T-helper 2 cell (primary cell): ENCODE results near the gene RNF180.

Source experiments
- DNase-seq, 5 experiments: peaks; one replicate each; pipeline versions ENCODE4 v3.0.0 to v3.0.0-alpha.2; 2012 to 2022
- total RNA-seq, 2 donors: gene quantifications; one replicate each; lab custom pipeline; 2026; lab: John Stamatoyannopoulos, UW

The RNF180 gene, protein sequence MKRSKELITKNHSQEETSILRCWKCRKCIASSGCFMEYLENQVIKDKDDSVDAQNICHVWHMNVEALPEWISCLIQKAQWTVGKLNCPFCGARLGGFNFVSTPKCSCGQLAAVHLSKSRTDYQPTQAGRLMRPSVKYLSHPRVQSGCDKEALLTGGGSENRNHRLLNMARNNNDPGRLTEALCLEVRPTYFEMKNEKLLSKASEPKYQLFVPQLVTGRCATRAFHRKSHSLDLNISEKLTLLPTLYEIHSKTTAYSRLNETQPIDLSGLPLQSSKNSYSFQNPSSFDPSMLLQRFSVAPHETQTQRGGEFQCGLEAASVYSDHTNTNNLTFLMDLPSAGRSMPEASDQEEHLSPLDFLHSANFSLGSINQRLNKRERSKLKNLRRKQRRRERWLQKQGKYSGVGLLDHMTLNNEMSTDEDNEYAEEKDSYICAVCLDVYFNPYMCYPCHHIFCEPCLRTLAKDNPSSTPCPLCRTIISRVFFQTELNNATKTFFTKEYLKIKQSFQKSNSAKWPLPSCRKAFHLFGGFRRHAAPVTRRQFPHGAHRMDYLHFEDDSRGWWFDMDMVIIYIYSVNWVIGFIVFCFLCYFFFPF
- 0 to 0.07 reads per million in 2 donors for total RNA-seq

DNA sequence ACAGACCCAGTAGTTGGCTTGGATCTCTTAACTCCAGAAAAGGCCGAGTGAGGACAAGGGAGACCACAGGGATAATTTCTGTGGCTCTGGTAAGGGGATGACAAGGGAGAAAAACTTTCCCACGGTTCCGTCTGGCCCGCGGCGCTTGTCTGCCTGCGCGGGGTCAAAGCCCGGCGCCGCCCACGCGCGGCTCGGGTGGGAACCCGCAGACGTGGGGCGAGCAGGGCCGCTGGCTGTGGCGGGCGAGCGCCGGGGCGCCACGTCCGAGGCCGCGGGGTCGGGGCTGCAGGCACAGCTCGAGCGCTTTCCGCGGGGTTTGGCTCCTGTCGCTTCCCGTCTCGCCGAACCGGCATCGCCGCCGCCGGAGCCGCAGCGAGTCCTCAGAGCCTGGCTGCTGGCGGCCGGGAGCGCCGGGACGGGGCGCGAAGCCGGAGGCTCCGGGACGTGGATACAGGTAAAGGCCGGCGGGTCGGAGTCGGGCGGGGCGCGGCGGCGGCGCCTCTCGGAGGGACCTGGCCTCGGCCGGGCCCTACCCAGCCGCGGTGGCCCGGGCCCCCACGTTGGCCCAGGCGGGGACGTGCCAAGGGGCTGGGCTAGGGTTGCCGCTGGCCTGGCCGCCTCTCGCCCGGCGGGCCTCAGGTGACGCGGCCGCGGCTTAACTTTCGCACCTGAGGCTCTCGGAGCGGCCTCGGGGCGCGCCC, at the start of gene RNF180:
Gene RNF180, plus strand, starts transcription at position 344 of the 701 bp plus-strand sequence. CDS start 34,965 bp downstream, outside the sequence.
- DNase-seq, result peak in 1 of 5 experiments; percentile 3

DNA sequence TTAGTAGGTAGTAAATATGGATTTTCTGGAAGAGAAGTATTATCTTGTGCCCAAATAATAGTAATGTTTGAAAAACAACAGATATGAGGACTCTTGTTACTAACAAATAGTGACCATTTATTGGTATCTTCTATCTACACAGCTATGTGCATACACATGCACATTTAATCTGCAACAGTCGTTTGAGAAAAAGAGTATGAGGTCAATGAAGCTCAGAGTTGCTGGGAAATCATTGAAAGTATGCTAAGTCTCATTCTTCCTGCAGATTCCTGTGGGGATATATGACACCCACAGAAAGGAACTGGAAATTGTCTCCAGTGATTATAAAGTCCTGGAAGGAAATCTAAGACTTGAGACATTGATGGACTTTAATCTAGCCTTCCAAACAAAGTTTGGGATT, 40.1 kb upstream of the RNF180 start:
- no peak for DNase-seq

DNA sequence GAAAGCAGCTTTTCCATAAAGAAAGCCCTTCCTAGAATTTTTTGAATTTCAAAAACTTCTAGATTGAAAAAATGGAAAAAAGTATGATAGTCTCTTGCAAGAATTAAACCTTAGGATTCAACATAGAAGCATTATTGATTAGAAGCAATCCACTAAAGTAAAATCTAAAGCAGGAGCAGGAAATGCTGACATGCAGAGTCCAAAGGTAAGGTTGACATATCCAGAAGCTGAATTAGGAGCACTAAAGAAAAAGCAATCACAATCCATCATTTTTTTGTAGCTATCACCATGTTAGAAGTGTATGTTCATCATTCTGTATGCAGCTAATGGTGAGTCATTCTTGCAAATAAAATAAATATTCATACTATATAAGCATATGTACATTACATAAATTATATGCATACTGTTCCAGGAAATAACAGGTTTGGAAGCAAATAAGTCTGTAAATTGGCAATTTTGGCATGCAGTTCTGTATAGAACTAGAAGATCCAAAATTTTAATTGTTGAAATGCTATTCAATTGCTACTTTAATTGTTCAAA, 39.4 kb upstream of the RNF180 start:
- DNase-seq, result no peak

DNA sequence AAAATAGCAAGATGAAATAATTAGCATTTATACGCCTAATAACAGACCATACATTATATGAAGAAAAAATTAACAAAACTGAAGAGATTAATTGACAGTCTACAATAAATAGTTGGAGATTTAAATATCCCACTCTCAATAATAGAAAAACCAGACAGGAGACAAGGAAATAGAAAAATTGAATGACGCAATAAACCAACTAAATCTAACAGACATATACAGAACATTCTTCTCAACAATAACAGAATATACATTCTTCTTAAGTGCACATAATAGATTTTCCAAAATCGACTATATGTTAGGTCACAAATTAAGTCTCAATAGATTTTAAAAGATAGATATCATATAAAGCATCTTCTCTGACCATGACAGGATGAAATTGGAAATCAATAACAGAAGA, 25.6 kb upstream of the RNF180 start:
- no peak for DNase-seq

DNA sequence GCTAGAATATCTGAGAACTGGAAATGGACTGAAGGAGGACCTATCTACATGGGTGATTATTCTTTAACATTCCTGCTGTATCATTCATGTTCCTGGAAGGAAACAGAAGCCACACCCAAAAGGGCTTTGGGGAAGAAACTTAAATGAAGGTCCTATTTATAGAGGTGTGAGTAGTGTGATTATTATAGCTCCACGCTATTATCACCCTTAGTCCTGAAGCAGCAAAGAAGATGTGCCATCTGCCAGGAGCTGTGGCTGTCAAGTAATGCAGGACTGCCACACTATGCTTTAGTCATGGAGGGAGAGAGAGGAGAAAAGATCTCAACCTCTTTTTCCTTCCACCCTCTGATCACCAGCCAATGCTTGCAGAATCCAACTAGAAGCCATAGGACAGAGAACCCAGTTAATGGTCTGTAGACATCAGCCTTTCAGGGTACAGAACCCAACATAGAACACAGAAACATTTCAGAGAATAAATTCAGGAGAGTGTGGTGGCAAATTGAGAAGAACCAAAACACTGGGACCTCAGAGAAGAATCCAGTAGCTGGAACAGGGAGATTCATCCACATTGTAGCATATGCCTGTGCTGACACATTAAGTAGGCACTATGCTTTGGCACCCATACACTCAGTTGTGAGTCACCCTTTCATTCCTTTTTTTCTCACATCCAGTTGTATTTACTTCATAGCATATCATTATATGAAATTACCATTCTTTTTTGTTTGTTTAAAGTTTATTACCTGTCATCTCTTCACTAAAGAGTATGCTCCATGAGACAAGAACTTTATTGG, 21.0 kb upstream of the RNF180 start:
- no peak for DNase-seq

DNA sequence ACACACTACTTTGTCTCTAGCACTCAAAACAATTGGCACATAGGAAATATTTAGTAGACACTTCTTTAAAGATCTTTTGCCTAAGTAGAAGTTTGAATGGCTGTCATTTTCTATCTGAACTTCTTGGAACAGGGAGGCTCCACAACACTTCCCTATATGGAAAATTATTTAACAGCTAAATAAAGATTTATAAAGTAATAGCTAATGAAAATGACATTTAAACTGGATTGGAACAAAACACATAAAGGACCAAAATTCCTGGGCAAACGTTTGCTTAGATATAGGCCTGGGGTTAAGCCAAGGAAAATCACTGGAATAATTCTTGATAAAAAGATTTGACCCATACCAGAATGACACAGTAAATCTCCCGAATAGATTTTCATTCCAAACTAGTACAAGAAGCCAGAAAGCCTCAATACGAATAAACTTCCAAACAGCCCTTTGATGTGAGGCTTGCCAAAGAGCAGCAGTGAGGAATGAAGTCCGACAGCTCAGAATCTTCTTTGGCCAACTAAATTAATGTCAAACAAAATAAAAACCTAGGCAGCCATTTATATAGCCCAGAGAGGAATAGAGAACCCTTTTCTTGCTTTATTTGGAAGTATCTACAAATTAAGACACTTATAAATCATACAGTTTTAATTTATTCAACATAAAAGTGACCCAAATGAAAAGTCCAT, 20.3 kb upstream of the RNF180 start:
- no peak for DNase-seq

DNA sequence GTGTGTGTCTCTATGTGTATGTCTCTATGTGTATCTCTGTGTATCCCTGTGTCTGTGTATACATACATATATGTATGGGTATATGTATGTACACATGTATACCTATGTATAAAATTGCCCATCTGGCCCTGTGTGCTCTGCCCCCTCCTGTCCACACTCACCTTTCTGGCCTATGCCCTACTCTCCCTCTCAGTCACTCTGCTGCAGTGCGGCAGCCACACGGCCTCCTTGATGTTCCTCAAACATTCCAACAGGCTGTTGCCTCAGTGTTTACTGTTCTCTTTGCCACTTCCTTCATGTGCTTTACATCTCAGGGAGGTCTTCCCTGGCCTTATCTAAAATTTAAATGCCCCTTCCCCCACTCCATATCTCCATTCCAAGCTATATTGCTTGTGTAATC, 18.3 kb upstream of the RNF180 start:
- DNase-seq, result no peak

DNA sequence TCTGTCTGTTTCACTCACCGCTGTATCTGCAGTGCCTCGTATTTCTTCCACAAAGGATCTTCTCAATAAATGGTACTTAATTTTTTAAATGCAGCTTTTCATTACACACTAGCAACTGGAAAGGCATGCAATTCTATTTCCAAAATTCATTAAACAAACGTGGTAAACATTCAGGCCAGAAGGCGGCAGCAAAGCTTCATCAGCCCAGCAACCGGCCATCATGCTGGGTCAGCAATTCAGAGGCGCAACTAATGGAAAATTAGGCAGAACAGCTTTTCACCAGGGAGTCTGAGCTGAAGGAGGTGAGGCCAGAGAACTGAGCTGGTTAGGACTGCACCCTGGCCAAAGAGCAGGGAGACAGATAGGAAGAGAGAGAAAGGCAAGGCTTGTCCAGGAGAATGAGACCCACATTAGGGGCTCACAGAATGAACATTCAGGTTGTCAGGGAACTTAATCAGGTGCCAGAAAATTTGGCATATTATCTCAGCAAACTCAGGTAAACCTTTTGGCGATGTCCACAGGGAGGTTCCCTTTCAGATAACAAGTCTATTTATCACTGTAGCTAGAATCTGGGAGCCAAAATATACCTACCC, 17.7 kb upstream of the RNF180 start:
- no peak for DNase-seq

DNA sequence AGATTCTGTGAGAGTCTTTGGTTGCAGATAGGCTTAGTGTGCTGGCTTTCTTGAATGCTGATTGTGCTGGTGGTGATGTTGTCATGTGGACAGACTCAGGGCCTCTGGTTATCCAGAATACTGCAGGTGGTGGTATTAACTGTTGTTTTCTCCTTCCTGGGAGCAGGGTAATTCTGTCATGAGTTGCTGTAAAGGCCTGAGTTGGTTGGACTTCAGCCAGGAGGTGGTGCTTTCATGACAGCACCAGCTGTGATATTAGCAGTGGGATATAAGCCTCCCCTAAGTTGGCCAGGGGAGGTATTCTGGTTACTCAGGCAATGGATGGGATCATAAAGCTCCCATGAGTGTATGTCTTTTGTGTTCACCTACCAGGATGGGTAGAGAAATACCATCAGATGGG, 16.4 kb upstream of the RNF180 start:
- no peak for DNase-seq

DNA sequence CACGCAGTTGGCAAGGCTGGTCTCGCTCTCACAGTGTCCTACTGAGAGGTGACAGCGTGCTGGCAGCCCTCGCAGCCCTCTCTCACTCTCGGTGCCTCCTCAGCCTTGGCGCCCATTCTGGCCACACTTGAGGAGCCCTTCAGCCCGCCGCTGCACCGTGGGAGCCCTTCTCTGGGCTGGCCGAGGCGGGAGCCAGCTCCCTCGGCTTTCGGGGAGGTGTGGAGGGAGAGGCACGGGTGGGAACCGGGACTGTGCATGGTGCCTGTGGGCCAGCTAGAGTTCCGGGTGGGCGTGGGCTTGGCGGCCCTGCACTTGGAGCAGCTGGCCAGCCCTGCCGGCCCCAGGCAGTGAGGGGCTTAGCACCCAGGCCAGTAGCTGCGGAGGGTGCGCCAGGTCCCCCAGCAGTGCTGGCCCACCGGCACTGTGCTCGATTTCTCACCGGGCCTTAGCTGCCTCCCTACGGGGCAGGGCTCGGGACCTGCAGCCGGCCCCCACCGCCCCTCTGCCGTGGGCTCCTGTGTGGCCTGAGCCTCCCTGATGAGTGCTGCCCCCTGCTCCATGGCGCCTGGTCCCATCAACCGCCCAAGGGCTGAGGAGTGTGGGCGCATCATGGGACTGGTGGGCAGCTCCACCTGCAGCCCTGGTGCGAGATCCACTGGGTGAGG, 15.7 kb upstream of the RNF180 start:
- DNase-seq, result no peak

DNA sequence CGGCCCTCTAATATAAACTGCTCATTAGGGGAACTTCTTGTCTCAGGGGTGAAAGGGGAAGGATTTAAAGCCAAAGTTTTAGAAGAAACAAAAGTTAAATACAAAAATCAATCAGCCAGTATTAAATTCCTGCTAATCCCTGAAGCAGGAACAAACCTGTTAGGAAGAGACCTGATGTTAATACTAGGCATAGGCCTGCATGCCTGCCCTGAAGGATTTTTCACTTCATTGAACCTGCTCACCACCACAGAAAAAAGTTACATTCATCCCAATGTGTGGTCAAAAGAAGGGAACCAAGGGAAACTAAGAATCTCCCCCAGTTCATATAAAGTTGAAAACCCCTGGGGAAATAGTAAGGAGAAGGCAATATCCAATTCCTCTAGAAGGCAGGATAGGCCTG, 9.4 kb upstream of the RNF180 start:
- DNase-seq, result no peak

DNA sequence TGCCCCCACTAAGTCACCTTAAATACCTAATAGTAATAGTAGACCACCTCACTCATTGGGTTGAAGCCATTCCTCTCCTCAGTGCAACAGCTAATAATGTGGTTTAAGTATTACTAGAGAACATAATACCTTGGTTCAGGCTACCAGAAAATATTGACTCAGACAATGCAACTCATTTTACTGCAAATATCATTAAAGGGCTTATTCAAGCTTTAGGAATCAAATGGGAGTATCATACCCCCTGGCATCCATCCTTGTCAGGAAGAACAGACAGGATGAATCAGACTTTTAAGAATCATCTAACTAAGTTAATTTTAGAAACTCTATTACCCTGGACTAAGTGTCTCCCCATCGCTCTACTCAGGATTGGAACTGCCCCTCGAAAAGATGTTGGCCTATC, 6.8 kb upstream of the RNF180 start:
- DNase-seq, result no peak

DNA sequence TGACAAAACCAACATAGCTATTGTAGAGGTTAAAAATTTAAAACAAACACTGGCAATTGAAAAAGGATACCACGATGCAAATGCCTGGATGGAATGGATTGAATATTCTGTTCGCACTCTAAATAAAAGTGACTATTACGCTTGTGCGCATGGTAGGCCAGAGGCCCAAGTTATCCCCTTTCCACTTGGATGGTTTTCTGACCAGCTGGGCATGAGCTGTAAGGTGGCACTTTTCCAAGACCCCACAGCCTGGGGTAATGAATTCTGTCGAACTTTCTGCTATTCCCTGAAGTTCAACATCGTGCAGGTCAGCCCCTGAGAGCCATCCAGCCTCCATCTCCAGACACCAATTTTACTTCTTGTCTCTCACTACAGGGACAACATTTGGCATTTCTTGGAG, 5.4 kb upstream of the RNF180 start:
- no peak for DNase-seq

DNA sequence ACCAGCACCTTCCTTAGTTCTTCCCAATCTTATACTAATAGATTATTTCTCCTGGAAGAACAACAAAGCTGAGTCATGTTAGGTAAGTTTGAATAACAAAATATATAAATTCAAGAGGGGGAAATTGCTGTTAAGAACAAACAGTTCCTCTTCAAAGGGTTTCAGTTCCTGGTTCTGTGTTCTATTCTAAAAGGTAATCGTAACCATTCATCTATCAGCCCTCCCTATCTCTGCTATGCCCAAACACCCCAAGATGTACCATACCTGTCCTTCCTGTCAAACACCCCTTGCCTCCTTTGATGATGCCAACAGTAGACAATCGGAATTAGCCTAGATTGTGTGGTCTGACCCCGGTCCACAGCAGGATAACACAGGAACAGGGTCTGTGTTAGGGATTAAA, 4.2 kb upstream of the RNF180 start:
- DNase-seq, result no peak

DNA sequence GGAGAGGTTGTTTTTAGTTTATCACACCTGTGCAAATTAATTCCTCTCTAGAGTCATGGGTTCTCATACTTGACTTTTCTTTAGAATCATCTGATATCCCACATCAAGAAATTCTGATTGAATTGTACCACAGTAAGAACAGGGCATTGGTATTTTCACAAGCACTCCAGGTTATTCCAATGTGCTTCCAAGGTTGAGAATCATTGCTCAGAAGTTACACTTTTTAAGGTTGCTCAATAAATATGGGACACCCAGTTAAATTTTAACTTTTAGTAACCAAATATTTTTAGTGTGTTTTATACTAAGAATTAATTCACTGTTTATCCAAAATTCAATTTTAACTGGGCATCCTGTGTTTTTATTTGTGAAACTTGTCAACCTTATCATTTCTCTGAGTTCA, 2.5 kb upstream of the RNF180 start:
- DNase-seq, result no peak

DNA sequence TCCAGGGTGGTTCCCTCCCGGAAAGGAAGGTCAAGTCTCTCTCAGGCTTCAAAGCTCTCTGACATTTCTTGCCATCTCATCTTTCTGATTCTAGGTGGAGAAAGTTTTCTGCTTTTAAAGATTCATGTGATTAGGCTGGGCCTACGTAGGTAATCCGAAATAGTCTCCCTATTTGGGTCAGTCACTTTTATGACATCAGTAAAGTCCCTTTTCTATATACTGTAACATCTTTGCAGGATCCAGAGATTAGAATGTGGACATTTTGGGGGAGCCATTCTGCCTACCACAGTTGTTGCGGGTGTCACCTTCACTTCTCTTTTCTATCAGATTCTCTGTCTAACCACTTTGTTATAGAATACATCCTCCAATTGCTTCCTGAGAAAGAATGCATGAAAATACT, 1.9 kb upstream of the RNF180 start:
- DNase-seq, result no peak

DNA sequence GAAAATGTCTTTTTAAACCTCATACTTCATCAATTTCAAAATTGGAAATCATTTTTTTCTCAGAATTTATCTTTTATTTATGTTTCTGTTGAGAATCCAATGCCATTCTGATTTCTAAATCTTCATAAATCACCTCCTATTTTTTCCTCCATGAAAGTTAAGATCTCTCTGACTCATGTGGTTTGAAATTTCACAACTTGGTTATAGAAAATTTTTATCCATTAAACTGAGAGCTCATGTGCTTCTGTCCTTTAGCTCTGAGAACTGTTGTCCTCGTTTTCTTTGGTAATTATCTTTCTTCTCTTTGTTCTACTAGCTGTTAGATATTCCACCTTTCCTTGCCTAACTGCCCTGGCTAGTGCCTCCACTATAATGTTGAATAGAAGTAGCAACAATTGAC, 1.5 kb upstream of the RNF180 start:
- DNase-seq, result no peak

DNA sequence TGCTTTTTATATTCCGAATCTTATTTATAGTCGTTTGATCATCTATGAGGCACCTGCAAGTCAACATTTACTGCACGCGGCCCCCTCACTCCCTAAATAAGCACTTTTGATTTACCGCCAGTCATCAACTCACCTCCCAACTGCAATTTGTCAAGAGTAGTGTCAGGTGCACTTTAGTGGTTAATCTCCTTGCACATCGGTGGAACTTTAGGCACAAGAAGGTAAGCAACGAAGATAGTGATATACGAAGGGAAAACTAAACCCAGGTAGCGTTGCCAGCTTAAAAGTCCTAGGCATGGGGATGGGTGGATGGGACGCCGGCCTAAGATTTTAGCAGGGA, 513 bp upstream of the RNF180 start:
- DNase-seq, result no peak

DNA sequence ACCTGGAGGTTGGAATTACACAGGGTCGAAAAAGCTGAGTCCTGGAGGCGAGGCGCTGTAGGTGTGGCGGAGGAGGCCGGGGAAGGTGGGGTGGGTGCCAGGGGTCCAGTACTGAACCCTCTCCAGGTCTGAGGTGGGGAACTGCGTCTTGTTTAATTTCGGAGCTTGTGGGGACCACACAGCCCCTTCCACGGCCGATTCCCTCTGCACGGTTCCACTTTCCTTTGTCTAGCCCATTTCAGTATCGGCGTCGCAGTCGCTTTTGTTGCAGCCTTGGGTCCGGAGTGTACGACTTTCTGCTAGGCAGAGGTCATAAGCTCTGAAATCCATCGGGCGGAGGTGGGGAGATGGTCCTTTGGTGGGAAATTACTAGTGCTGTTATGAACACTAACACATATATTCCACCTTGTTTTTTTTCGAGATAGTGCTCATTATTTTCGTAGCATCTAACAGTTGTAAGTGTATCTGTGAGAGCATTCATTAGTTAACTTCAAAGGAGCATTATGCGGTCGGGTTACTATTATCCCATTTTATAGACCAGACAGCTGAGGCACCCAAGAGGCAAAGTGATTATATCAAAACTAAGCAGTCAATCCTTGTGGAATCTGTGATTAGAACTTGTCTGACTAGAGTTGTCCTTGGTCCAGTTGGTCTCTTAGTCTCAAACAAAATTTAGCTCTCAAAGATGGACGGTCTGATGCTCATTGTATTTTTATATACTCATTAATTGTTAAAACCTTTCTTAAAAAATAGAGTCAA, 737 bp downstream of the RNF180 start:
- no peak for DNase-seq

DNA sequence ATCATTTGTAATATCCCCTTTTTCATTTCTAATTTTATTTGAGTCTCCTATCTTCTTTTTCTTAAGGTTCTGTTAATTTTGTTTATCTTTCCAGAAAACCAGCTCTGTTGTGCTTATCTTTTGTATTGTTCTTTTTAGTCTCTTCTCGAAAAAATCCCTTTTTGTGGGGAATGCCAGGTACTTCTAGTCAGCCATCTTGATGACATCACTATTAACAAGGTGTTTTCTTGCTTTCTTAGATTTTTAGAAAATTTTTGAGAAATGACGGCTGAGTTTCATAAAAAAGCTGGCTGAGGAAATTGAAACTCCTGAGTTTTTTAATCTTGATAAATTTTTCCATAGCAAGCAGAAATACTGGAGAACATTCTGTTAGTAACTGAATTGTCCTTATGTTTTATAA, 10.7 kb downstream of the RNF180 start:
- DNase-seq, result no peak
